GM12892 (cell line): Measurements from ENCODE around the gene ASF1B.

ENCODE experiments used
- POLR2A ChIP-seq: IDR thresholded peaks from 2 replicates; pipeline ENCODE4 v1.6.1; 2011; ENCODE audit warnings: low read depth, low read length, control low read depth
- POLR2AphosphoS5 ChIP-seq: IDR thresholded peaks from 2 replicates; pipeline ENCODE4 v1.6.1; 2011; ENCODE audit warnings: low read depth, low read length, control low read depth
- TAF1 ChIP-seq: IDR thresholded peaks from 2 replicates; pipeline ENCODE4 v1.6.1; 2011; ENCODE audit warnings: low read depth, mild to moderate bottlenecking, control low read depth, low read length, borderline replicate concordance

GRCh38 chr19:14070268-14071050 is 65.9 kb downstream of the ASF1B start:
- TF ChIP-seq POLR2A (no peak), POLR2AphosphoS5 (no peak), TAF1 (no peak)
